MM.1S (cell line): ENCODE measurements around the gene GFPT1.

Source experiments
- DNase-seq: peaks from one replicate; pipeline ENCODE4 v3.0.0-alpha.2; 2015
- H2AFZ ChIP-seq: fragments of 300-600 bp; sonication (generic); 2 replicates; pipeline ENCODE4 v1.6.0; 2016; ENCODE audit warnings: antibody characterized with exemption, low read length
- H3F3A ChIP-seq: fragments of 300-600 bp; sonication (generic); 2 replicates; pipeline ENCODE4 v1.6.1; 2016; ENCODE audit warnings: mild to moderate bottlenecking, antibody characterized with exemption, low read length, moderate library complexity, mixed read lengths; ENCODE audit not compliant: insufficient read depth
- H3K27ac ChIP-seq: fragments of 300-600 bp; sonication (generic); 2 replicates; pipeline ENCODE4 v1.5.1; 2016; ENCODE audit warnings: mild to moderate bottlenecking, low read length
- H3K27me3 ChIP-seq: fragments of 300-600 bp; sonication (generic); replicated peaks from 2 replicates; pipeline ENCODE4 v1.6.0; 2016; ENCODE audit warnings: low read length; ENCODE audit not compliant: insufficient read depth
- H3K36me3 ChIP-seq: fragments of 300-600 bp; sonication (generic); replicated peaks from 2 replicates; pipeline ENCODE4 v1.6.1; 2016; ENCODE audit warnings: mild to moderate bottlenecking, low read length, mixed read lengths; ENCODE audit not compliant: insufficient read depth
- H3K4me1 ChIP-seq: fragments of 300-600 bp; sonication (generic); 2 replicates; pipeline ENCODE4 v1.6.1; 2016; ENCODE audit warnings: low read length, mixed read lengths
- H3K4me2 ChIP-seq: fragments of 300-600 bp; sonication (generic); 2 replicates; pipeline ENCODE4 v1.6.0; 2016; ENCODE audit warnings: low read depth, low read length
- H3K4me3 ChIP-seq: fragments of 300-600 bp; sonication (generic); 2 replicates; pipeline ENCODE4 v1.5.1; 2016; ENCODE audit warnings: low read length, mixed read lengths
- H3K79me2 ChIP-seq: fragments of 300-600 bp; sonication (generic); 2 replicates; pipeline ENCODE4 v1.6.1; 2016; ENCODE audit warnings: mixed run types, low read length, mixed read lengths
- H3K9ac ChIP-seq: fragments of 300-600 bp; sonication (generic); 2 replicates; pipeline ENCODE4 v1.6.1; 2016; ENCODE audit warnings: low read length, mixed read lengths
- H3K9me2 ChIP-seq: fragments of 300-600 bp; sonication (generic); replicated peaks from 2 replicates; pipeline ENCODE4 v1.6.1; 2016; ENCODE audit warnings: mild to moderate bottlenecking, low read length, mixed read lengths; ENCODE audit not compliant: insufficient read depth
- H3K9me3 ChIP-seq: fragments of 300-600 bp; sonication (generic); replicated peaks from 2 replicates; pipeline ENCODE4 v1.6.1; 2016; ENCODE audit warnings: mild to moderate bottlenecking, low read length, mixed read lengths; ENCODE audit not compliant: insufficient read depth
- H4K20me1 ChIP-seq: fragments of 300-600 bp; sonication (generic); 2 replicates; pipeline ENCODE4 v1.6.1; 2016; ENCODE audit warnings: mild to moderate bottlenecking, low read length, moderate library complexity, mixed read lengths; ENCODE audit not compliant: insufficient read depth
- CTCF ChIP-seq: fragments of 300-600 bp; sonication (generic); IDR thresholded peaks from 2 replicates; pipeline ENCODE4 v1.5.1; 2016; ENCODE audit warnings: antibody characterized with exemption, low read length, mixed read lengths
- EZH2 ChIP-seq: fragments of 300-600 bp; sonication (generic); optimal IDR thresholded peaks from 2 replicates; pipeline ENCODE3; 2017; ENCODE audit warnings: low read depth, mild to moderate bottlenecking, antibody characterized with exemption, low read length, mixed read lengths
- EZH2phosphoT487 ChIP-seq: fragments of 300-600 bp; sonication (generic); IDR thresholded peaks from 2 replicates; pipeline ENCODE4 v1.6.1; 2018; ENCODE audit warnings: antibody characterized with exemption, low read length

The GFPT1 gene

GRCh38 chr2:69340101-69340775, 46.8 kb downstream of the GFPT1 start:
- Histone ChIP-seq H3K9me2 (no peaks in the 10 kb centered on the region), H4K20me1 (no peaks in the 10 kb centered on the region), H3K9me3 (no peaks in the 10 kb centered on the region), H3K9ac (no peak overlapping the region), H3K4me1 (no peaks in the 10 kb centered on the region), H3K36me3 (no peaks in the 10 kb centered on the region; the same call in 1 of the 2 replicates), H3K4me2 (no peak overlapping the region), H3K27me3 (no peaks in the 10 kb centered on the region), H3K4me3 (no peak overlapping the region), H3K27ac (no peak overlapping the region), H3F3A (no peaks in the 10 kb centered on the region), H2AFZ (no peak overlapping the region), H3K79me2 (peaks cover 3% of the 10 kb centered on the region; the same call in 1 of the 2 replicates)
- TF ChIP-seq EZH2phosphoT487 (no peak), CTCF (no peak), EZH2 (no peak)
- DNase-seq = no peak

DNA sequence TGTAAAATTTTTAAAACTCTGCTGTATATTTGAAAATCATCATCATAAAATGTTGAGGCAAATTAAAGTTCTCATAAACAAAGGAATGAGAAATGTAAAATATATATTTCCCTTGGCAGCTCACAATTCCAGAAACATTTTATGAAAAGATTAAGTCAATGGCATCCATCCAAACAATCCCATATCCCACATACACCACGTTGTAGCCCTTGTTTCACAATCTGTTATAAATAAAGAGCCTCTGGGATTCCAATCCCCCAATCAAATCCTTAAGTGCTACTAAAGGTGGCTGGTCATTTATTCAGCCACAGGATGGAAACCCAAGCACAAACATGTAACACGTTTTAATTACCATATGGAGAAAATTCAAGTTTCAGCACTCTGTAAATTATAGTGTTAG, 51.7 kb downstream of the GFPT1 start:
- Histone ChIP-seq H2AFZ (no peak overlapping the region), H3K27me3 (no peaks in the 10 kb centered on the region), H3K27ac (no peak overlapping the region), H4K20me1 (no peaks in the 10 kb centered on the region), H3K9me2 (no peaks in the 10 kb centered on the region), H3K9me3 (no peaks in the 10 kb centered on the region), H3K79me2 (no peaks in the 10 kb centered on the region), H3K9ac (no peak overlapping the region), H3K36me3 (no peaks in the 10 kb centered on the region), H3F3A (no peaks in the 10 kb centered on the region), H3K4me3 (no peak overlapping the region), H3K4me1 (no peaks in the 10 kb centered on the region), H3K4me2 (no peak overlapping the region)
- DNase-seq = no peak
- TF ChIP-seq CTCF (no peak), EZH2 (no peak), EZH2phosphoT487 (no peak)

- H3K79me2 ChIP-seq = no peaks in the 10 kb centered on the region
- no peaks in the 10 kb centered on the region for H3F3A ChIP-seq
- H3K9me3 ChIP-seq = no peaks in the 10 kb centered on the region
- H3K9me2 ChIP-seq = no peaks in the 10 kb centered on the region
- no peak overlapping the region for H3K9ac ChIP-seq
- H3K4me1 ChIP-seq = no peaks in the 10 kb centered on the region
- DNase-seq = no peak
- TF ChIP-seq CTCF (no peak), EZH2phosphoT487 (no peak), EZH2 (no peak)
- no peaks in the 10 kb centered on the region for H3K27me3 ChIP-seq
- H3K36me3 ChIP-seq = peaks cover 3% of the 10 kb centered on the region
- no peak overlapping the region for H3K27ac ChIP-seq
- no peak overlapping the region for H2AFZ ChIP-seq
- H3K4me3 ChIP-seq = no peak overlapping the region
- H4K20me1 ChIP-seq = no peaks in the 10 kb centered on the region
- H3K4me2 ChIP-seq = no peak overlapping the region
These were observed 53.7 kb downstream of the GFPT1 start for GRCh38 chr2:69333352-69333751.
